Cardiac fibroblast (primary cell): ENCODE data around the gene AKAP13.

Source experiments
- DNase-seq, 2 donors: peaks; one replicate each; pipeline versions ENCODE4 v3.0.0 to v3.0.0-alpha.2; 2010; ENCODE audit warnings: low read depth in 2 of 2
- H3K4me3 ChIP-seq, 2 donors: replicated peaks in 1 of 2; 1 replicate in 1 of 2; 2 replicates in 1 of 2; pipeline ENCODE4 v1.5.1; 2011; ENCODE audit warnings: low read depth in 2 of 2, low read length in 2 of 2, mild to moderate bottlenecking in 2 of 2, moderate library complexity in 1 of 2
- TF ChIP-seq, protein P1 (sequence below): IDR thresholded peaks from one replicate; pipeline ENCODE4 v1.5.1; 2011; ENCODE audit warnings: low read depth, mild to moderate bottlenecking, low read length, inconsistent platforms

Gene AKAP13

GRCh38 chr15:85408270-85408746 is 27.9 kb downstream of the AKAP13 start:
- no peak for DNase-seq
- no peak overlapping the region for H3K4me3 ChIP-seq
- TF ChIP-seq, protein P1, sequence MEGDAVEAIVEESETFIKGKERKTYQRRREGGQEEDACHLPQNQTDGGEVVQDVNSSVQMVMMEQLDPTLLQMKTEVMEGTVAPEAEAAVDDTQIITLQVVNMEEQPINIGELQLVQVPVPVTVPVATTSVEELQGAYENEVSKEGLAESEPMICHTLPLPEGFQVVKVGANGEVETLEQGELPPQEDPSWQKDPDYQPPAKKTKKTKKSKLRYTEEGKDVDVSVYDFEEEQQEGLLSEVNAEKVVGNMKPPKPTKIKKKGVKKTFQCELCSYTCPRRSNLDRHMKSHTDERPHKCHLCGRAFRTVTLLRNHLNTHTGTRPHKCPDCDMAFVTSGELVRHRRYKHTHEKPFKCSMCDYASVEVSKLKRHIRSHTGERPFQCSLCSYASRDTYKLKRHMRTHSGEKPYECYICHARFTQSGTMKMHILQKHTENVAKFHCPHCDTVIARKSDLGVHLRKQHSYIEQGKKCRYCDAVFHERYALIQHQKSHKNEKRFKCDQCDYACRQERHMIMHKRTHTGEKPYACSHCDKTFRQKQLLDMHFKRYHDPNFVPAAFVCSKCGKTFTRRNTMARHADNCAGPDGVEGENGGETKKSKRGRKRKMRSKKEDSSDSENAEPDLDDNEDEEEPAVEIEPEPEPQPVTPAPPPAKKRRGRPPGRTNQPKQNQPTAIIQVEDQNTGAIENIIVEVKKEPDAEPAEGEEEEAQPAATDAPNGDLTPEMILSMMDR = no peak

DNA sequence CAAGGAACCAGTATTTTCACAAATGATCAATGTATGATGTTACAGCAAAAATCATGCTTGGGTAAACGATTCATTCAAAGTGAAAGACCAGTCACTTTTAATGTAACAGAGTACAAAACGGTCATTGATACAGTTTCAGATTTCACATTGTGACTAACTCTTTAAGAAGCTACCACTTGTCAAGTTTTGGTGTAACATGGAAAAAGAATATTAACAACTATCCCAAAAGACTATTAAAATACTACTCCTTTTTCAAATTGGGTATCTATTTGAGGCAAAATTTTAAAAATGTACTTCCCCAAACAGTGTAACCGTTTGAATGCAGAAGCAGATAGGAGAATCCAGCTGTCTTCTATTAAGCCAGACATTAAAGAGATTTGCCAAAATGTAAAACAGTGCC is 31.7 kb downstream of the AKAP13 start:
- no peak overlapping the region for H3K4me3 ChIP-seq
- peak in 1 of 2 donors; percentile 67 for DNase-seq
- TF ChIP-seq, protein P1 = no peak

GRCh38 chr15:85412956-85413854 is 32.8 kb downstream of the AKAP13 start:
- DNase-seq = peak; percentile 74 to 97
- TF ChIP-seq, protein P1 = peak; percentile 10
- H3K4me3 ChIP-seq = peak overlapping the region in 1 of 2 donors; percentile 32

GRCh38 chr15:85414037-85414436 is 33.6 kb downstream of the AKAP13 start:
- TF ChIP-seq, protein P1 = no peak
- no peak overlapping the region for H3K4me3 ChIP-seq
- peak in 1 of 2 donors; percentile 17 for DNase-seq

GRCh38 chr15:85414495-85414894 is 34.1 kb downstream of the AKAP13 start:
- TF ChIP-seq, protein P1 = peak; percentile 7
- DNase-seq = peak; percentile 63
- no peak overlapping the region for H3K4me3 ChIP-seq

- no peak for DNase-seq
- no peak overlapping the region for H3K4me3 ChIP-seq
- TF ChIP-seq, protein P1 = no peak
Measured at GRCh38 chr15:85414991-85415390, 34.6 kb downstream of the AKAP13 start.
